ENCODE measurements around the gene IDE.

DNA sequence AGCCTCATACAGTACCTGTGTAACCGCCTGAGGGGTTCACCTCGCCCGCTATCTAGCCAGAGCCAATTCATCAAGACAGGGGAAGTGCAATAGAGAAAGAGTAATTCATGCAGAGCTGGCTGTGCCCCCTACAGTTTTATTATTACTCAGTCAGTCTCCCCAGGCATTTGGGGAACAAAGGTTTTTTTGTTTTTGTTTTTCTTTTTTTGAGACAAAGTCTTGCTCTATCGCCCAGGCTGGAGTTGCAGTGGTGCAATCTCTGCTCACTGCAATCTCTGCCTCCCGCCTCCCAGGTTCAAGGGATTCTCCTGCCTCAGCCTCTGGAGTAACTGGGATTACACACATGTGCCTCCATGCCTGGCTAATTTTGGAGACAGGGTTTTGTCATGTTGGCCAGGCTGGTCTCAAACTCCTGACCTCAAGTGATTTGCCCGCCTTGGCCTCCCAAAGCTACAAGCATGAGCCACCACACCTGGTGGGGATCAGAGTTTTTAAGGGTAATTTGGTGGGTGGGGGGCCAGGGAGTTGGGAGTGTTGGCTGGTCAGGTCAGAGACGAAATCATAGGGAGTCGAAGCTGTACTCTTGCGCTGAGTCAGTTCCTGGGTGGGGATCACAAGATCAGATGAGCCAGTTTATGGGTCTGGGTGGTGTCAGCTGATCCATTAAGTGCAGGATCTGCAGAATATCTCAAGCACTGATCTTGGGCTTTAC, 166.4 kb downstream of the IDE start:
- no peak for TF ChIP-seq CTCF (conservative IDR thresholded peaks at IDR 0.05)
- TF ChIP-seq ZFX (IDR thresholded peaks at IDR 0.05): no peak
